MM.1S (cell line): Measurements from ENCODE around the gene CALML3.

Experiments
- DNase-seq: peaks from one replicate; pipeline ENCODE4 v3.0.0-alpha.2; 2015
- H2AFZ ChIP-seq: fragments of 300-600 bp; sonication (generic); 2 replicates; pipeline ENCODE4 v1.6.0; 2016; ENCODE audit warnings: antibody characterized with exemption, low read length
- H3F3A ChIP-seq: fragments of 300-600 bp; sonication (generic); 2 replicates; pipeline ENCODE4 v1.6.1; 2016; ENCODE audit warnings: mild to moderate bottlenecking, antibody characterized with exemption, low read length, moderate library complexity, mixed read lengths; ENCODE audit not compliant: insufficient read depth
- H3K27ac ChIP-seq: fragments of 300-600 bp; sonication (generic); 2 replicates; pipeline ENCODE4 v1.5.1; 2016; ENCODE audit warnings: mild to moderate bottlenecking, low read length
- H3K27me3 ChIP-seq: fragments of 300-600 bp; sonication (generic); replicated peaks from 2 replicates; pipeline ENCODE4 v1.6.0; 2016; ENCODE audit warnings: low read length; ENCODE audit not compliant: insufficient read depth
- H3K36me3 ChIP-seq: fragments of 300-600 bp; sonication (generic); replicated peaks from 2 replicates; pipeline ENCODE4 v1.6.1; 2016; ENCODE audit warnings: mild to moderate bottlenecking, low read length, mixed read lengths; ENCODE audit not compliant: insufficient read depth
- H3K4me1 ChIP-seq: fragments of 300-600 bp; sonication (generic); 2 replicates; pipeline ENCODE4 v1.6.1; 2016; ENCODE audit warnings: low read length, mixed read lengths
- H3K4me2 ChIP-seq: fragments of 300-600 bp; sonication (generic); 2 replicates; pipeline ENCODE4 v1.6.0; 2016; ENCODE audit warnings: low read depth, low read length
- H3K4me3 ChIP-seq: fragments of 300-600 bp; sonication (generic); 2 replicates; pipeline ENCODE4 v1.5.1; 2016; ENCODE audit warnings: low read length, mixed read lengths
- H3K79me2 ChIP-seq: fragments of 300-600 bp; sonication (generic); 2 replicates; pipeline ENCODE4 v1.6.1; 2016; ENCODE audit warnings: mixed run types, low read length, mixed read lengths
- H3K9ac ChIP-seq: fragments of 300-600 bp; sonication (generic); 2 replicates; pipeline ENCODE4 v1.6.1; 2016; ENCODE audit warnings: low read length, mixed read lengths
- H3K9me2 ChIP-seq: fragments of 300-600 bp; sonication (generic); replicated peaks from 2 replicates; pipeline ENCODE4 v1.6.1; 2016; ENCODE audit warnings: mild to moderate bottlenecking, low read length, mixed read lengths; ENCODE audit not compliant: insufficient read depth
- H3K9me3 ChIP-seq: fragments of 300-600 bp; sonication (generic); replicated peaks from 2 replicates; pipeline ENCODE4 v1.6.1; 2016; ENCODE audit warnings: mild to moderate bottlenecking, low read length, mixed read lengths; ENCODE audit not compliant: insufficient read depth
- H4K20me1 ChIP-seq: fragments of 300-600 bp; sonication (generic); 2 replicates; pipeline ENCODE4 v1.6.1; 2016; ENCODE audit warnings: mild to moderate bottlenecking, low read length, moderate library complexity, mixed read lengths; ENCODE audit not compliant: insufficient read depth
- EZH2 ChIP-seq: fragments of 300-600 bp; sonication (generic); optimal IDR thresholded peaks from 2 replicates; pipeline ENCODE3; 2017; ENCODE audit warnings: low read depth, mild to moderate bottlenecking, antibody characterized with exemption, low read length, mixed read lengths
- EZH2phosphoT487 ChIP-seq: fragments of 300-600 bp; sonication (generic); IDR thresholded peaks from 2 replicates; pipeline ENCODE4 v1.6.1; 2018; ENCODE audit warnings: antibody characterized with exemption, low read length
- TF ChIP-seq, protein P1 (sequence below): fragments of 300-600 bp; sonication (generic); IDR thresholded peaks from 2 replicates; pipeline ENCODE4 v1.5.1; 2016; ENCODE audit warnings: antibody characterized with exemption, low read length, mixed read lengths

Gene CALML3

GRCh38 chr10:5540080-5540479, 15.3 kb downstream of the CALML3 start:
- H3F3A ChIP-seq, result no peaks in the 10 kb centered on the region
- H3K4me3 ChIP-seq, result no peak overlapping the region
- no peaks in the 10 kb centered on the region for H4K20me1 ChIP-seq
- TF ChIP-seq EZH2phosphoT487 (no peak), EZH2 (no peak)
- TF ChIP-seq, protein P1, sequence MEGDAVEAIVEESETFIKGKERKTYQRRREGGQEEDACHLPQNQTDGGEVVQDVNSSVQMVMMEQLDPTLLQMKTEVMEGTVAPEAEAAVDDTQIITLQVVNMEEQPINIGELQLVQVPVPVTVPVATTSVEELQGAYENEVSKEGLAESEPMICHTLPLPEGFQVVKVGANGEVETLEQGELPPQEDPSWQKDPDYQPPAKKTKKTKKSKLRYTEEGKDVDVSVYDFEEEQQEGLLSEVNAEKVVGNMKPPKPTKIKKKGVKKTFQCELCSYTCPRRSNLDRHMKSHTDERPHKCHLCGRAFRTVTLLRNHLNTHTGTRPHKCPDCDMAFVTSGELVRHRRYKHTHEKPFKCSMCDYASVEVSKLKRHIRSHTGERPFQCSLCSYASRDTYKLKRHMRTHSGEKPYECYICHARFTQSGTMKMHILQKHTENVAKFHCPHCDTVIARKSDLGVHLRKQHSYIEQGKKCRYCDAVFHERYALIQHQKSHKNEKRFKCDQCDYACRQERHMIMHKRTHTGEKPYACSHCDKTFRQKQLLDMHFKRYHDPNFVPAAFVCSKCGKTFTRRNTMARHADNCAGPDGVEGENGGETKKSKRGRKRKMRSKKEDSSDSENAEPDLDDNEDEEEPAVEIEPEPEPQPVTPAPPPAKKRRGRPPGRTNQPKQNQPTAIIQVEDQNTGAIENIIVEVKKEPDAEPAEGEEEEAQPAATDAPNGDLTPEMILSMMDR, result no peak
- no peaks in the 10 kb centered on the region for H3K27me3 ChIP-seq
- no peak overlapping the region for H3K9ac ChIP-seq
- no peaks in the 10 kb centered on the region for H3K9me3 ChIP-seq
- no peaks in the 10 kb centered on the region for H3K36me3 ChIP-seq
- no peaks in the 10 kb centered on the region for H3K9me2 ChIP-seq
- H2AFZ ChIP-seq, result no peak overlapping the region
- no peak overlapping the region for H3K27ac ChIP-seq
- no peaks in the 10 kb centered on the region for H3K79me2 ChIP-seq
- no peak for DNase-seq
- no peaks in the 10 kb centered on the region for H3K4me1 ChIP-seq
- no peak overlapping the region for H3K4me2 ChIP-seq

DNA sequence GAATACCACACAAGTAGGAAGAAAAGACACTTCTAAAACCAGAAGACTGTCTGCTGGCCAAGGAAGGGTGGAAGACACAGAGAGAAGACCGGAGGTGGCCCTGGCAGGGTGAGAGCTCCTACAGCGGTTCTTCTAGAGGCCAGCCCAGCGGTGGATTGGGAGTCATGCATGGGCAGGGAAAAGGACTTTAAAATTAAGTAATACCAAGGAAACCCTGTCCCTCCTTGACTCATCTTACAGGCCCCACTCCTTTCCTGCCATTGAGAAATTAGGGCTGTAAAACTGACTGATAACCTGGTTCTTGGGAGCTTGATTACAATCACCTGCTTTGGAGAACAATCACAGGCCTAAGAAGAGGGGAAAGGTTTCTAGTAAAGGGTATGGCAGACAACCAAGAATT, 16.1 kb downstream of the CALML3 start:
- DNase-seq, result no peak
- Histone ChIP-seq H3K79me2 (no peaks in the 10 kb centered on the region), H3K4me2 (no peak overlapping the region), H4K20me1 (no peaks in the 10 kb centered on the region), H3F3A (no peaks in the 10 kb centered on the region), H3K27ac (no peak overlapping the region), H2AFZ (no peak overlapping the region), H3K36me3 (no peaks in the 10 kb centered on the region), H3K4me3 (no peak overlapping the region), H3K9me2 (no peaks in the 10 kb centered on the region), H3K9me3 (no peaks in the 10 kb centered on the region), H3K27me3 (no peaks in the 10 kb centered on the region), H3K9ac (no peak overlapping the region), H3K4me1 (no peaks in the 10 kb centered on the region)
- TF ChIP-seq, protein P1, result no peak
- TF ChIP-seq EZH2phosphoT487, result no peak
- no peak for TF ChIP-seq EZH2

GRCh38 chr10:5542100-5542499, 17.3 kb downstream of the CALML3 start:
- no peak overlapping the region for H3K9ac ChIP-seq
- no peaks in the 10 kb centered on the region for H3K9me2 ChIP-seq
- H4K20me1 ChIP-seq, result no peaks in the 10 kb centered on the region
- H3K36me3 ChIP-seq, result no peaks in the 10 kb centered on the region
- H3K27me3 ChIP-seq, result no peaks in the 10 kb centered on the region
- no peaks in the 10 kb centered on the region for H3F3A ChIP-seq
- TF ChIP-seq, protein P1, result no peak
- TF ChIP-seq EZH2phosphoT487 (no peak), EZH2 (no peak)
- H3K79me2 ChIP-seq, result no peaks in the 10 kb centered on the region
- H3K9me3 ChIP-seq, result no peaks in the 10 kb centered on the region
- no peak overlapping the region for H3K4me3 ChIP-seq
- H3K4me1 ChIP-seq, result no peaks in the 10 kb centered on the region
- H3K27ac ChIP-seq, result no peak overlapping the region
- H3K4me2 ChIP-seq, result no peak overlapping the region
- H2AFZ ChIP-seq, result no peak overlapping the region
- no peak for DNase-seq
